SK-N-SH (cell line): ENCODE measurements around the gene MBNL2. TPM values are rescaled to one million over a fixed set of nuclear protein-coding genes. Genes with fewer than 3 reads are reported as not detected.

ENCODE experiments used
- CTCF ChIA-PET: fragments of 300-600, 350-600 bp; formaldehyde crosslinking; extraction: SDS; loops from one replicate; lab custom pipeline; 2021; lab: Yijun Ruan, JAX
- POLR2A ChIA-PET: fragments of 350-600 bp; sonication (Branson Sonifier 250); formaldehyde crosslinking; extraction: SDS; loops from one replicate; lab custom pipeline; 2020; ENCODE audit warnings: antibody characterized with exemption, inconsistent platforms; lab: Yijun Ruan, JAX
- DNase-seq: peaks from one replicate; pipeline ENCODE4 v3.0.0; 2012
- H2AFZ ChIP-seq: fragments of 200-600 bp; sonication (generic); 2 replicates; pipeline ENCODE4 v1.8.1; 2016; ENCODE audit warnings: antibody characterized with exemption, mild to moderate bottlenecking, low read depth
- H3F3A ChIP-seq: fragments of 200-600 bp; sonication (generic); replicated peaks from 2 replicates; pipeline ENCODE3; 2016; ENCODE audit warnings: antibody characterized with exemption, mild to moderate bottlenecking; ENCODE audit not compliant: insufficient read depth
- H3K27ac ChIP-seq, 2 experiments: fragments of 200-500 bp in 1 of 2; fragments of 200-600 bp in 1 of 2; sonication (Bioruptor generic) in 1 of 2; sonication (generic), shearing (Covaris generic) in 1 of 2; 2 replicates each; pipeline versions ENCODE4 v1.5.1 to v1.6.1; 2014 to 2016; ENCODE audit warnings: low read depth in 2 of 2, inconsistent platforms in 1 of 2, low read length in 1 of 2, mild to moderate bottlenecking in 1 of 2, mixed read lengths in 1 of 2
- H3K27me3 ChIP-seq: fragments of 200-600 bp; sonication (generic), shearing (Covaris generic); 2 replicates; pipeline ENCODE4 v1.6.1; 2016; ENCODE audit warnings: mixed run types; ENCODE audit not compliant: insufficient read depth
- H3K36me3 ChIP-seq, 2 experiments: fragments of 200-500 bp in 1 of 2; fragments of 200-600 bp in 1 of 2; sonication (Bioruptor generic) in 1 of 2; sonication (generic) in 1 of 2; replicated peaks in 1 of 2; 2 replicates each; pipeline versions ENCODE3 to v1.5.1; 2014 to 2016; ENCODE audit warnings: low read length in 1 of 2, mild to moderate bottlenecking in 1 of 2; ENCODE audit not compliant: insufficient read depth in 2 of 2, control insufficient read depth in 1 of 2
- H3K4me1 ChIP-seq, 2 experiments: fragments of 200-500 bp in 1 of 2; fragments of 200-600 bp in 1 of 2; sonication (Bioruptor generic) in 1 of 2; sonication (generic), shearing (Covaris generic) in 1 of 2; 2 replicates each; pipeline versions ENCODE4 v1.5.1 to v1.6.1; 2014 to 2016; ENCODE audit warnings: low read depth in 1 of 2, low read length in 1 of 2, mixed run types in 1 of 2; ENCODE audit not compliant: insufficient read depth in 2 of 2, control insufficient read depth in 1 of 2
- H3K4me2 ChIP-seq: fragments of 200-600 bp; sonication (generic), shearing (Covaris generic); 2 replicates; pipeline ENCODE4 v1.6.1; 2017; ENCODE audit warnings: mixed run types
- H3K4me3 ChIP-seq, 2 experiments: fragments of 200-500 bp in 1 of 2; fragments of 200-600 bp in 1 of 2; sonication (Bioruptor generic) in 1 of 2; sonication (generic), shearing (Covaris generic) in 1 of 2; 2 replicates each; pipeline versions ENCODE4 v1.5.1 to v1.8.1; 2014 to 2016; ENCODE audit warnings: low read depth in 2 of 2, inconsistent platforms in 1 of 2, low read length in 1 of 2, mild to moderate bottlenecking in 1 of 2, mixed read lengths in 1 of 2, moderate library complexity in 1 of 2
- H3K79me2 ChIP-seq: fragments of 200-600 bp; sonication (generic); 2 replicates; pipeline ENCODE4 v1.8.1; 2017; ENCODE audit warnings: mild to moderate bottlenecking; ENCODE audit not compliant: insufficient read depth
- H3K9ac ChIP-seq: fragments of 200-600 bp; sonication (generic); 2 replicates; pipeline ENCODE4 v1.6.1; 2017; ENCODE audit warnings: mixed run types
- H3K9me2 ChIP-seq: fragments of 200-600 bp; sonication (generic); 2 replicates; pipeline ENCODE4 v1.6.1; 2017; ENCODE audit warnings: mixed run types
- H3K9me3 ChIP-seq: fragments of 200-600 bp; sonication (generic); 2 replicates; pipeline ENCODE4 v1.6.1; 2017; ENCODE audit warnings: mixed run types, mild to moderate bottlenecking, moderate library complexity
- H4K20me1 ChIP-seq: fragments of 200-600 bp; sonication (generic); 2 replicates; pipeline ENCODE4 v1.6.1; 2017; ENCODE audit warnings: mild to moderate bottlenecking, mixed run types; ENCODE audit not compliant: insufficient read depth
- CHD2 ChIP-seq: fragments of 150-350 bp; IDR thresholded peaks from 2 replicates; pipeline ENCODE4 v1.6.1; 2018; ENCODE audit warnings: low read length; ENCODE audit not compliant: partially characterized antibody
- ELF1 ChIP-seq: IDR thresholded peaks from 2 replicates; pipeline ENCODE4 v1.4.0; 2012
- FOXJ3 ChIP-seq: sonication (generic); formaldehyde crosslinking; IDR thresholded peaks from 2 replicates; pipeline ENCODE4 v1.5.1; 2020; ENCODE audit warnings: mild to moderate bottlenecking, missing genetic modification reagents
- JUND ChIP-seq: IDR thresholded peaks from 2 replicates; pipeline ENCODE4 v1.4.0; 2012
- MEF2A ChIP-seq: IDR thresholded peaks from 2 replicates; pipeline ENCODE4 v1.4.0; 2012; ENCODE audit warnings: low read depth, borderline replicate concordance
- NFIC ChIP-seq: IDR thresholded peaks from 2 replicates; pipeline ENCODE4 v1.4.0; 2012; ENCODE audit warnings: borderline replicate concordance
- NRF1 ChIP-seq: IDR thresholded peaks from 2 replicates; pipeline ENCODE4 v1.6.1; 2012; ENCODE audit warnings: low read depth, mild to moderate bottlenecking, low read length
- POLR2AphosphoS5 ChIP-seq: IDR thresholded peaks from 2 replicates; pipeline ENCODE4 v1.6.1; 2012; ENCODE audit warnings: low read depth, low read length
- RAD21 ChIP-seq: IDR thresholded peaks from 2 replicates; pipeline ENCODE4 v1.6.1; 2012; ENCODE audit warnings: mild to moderate bottlenecking, low read length
- RCOR1 ChIP-seq: fragments of 150-350 bp; IDR thresholded peaks from 2 replicates; pipeline ENCODE4 v1.6.1; 2017; ENCODE audit warnings: antibody characterized with exemption, low read length
- SMC3 ChIP-seq: IDR thresholded peaks from 2 replicates; pipeline ENCODE4 v1.6.1; 2012; ENCODE audit warnings: low read depth, low read length, improper control_type of control experiment
- WGBS: methylation state at CpG from one replicate; pipeline ENCODE4 v1.1.6; 2017; ENCODE audit warnings: low lambda C conversion rate; 5-methylcytosine and 5-hydroxymethylcytosine counted together
- polyA plus RNA-seq, 3 experiments: library from polyadenylated mRNA; depleted of rRNA; stranded (reverse); fragments of >200 nt; gene quantifications; 2 replicates each; pipeline ENCODE4 v1.2.3, GENCODE V29; 2012
- TF ChIP-seq, protein P1 (sequence below): fragments of 200-600 bp; sonication (generic); IDR thresholded peaks from 2 replicates; pipeline ENCODE4 v1.6.1; 2017; ENCODE audit warnings: antibody characterized with exemption, mild to moderate bottlenecking, moderate library complexity
- TF ChIP-seq, protein P2 (sequence below): IDR thresholded peaks from 2 replicates; pipeline ENCODE4 v1.4.0; 2012; ENCODE audit warnings: low read depth, borderline replicate concordance
- TF ChIP-seq, protein P3 (sequence below): fragments of 150-350 bp; IDR thresholded peaks from 2 replicates; pipeline ENCODE4 v1.6.1; 2016; ENCODE audit warnings: mild to moderate bottlenecking, low read depth, low read length

MBNL2 gene
- polyA plus RNA-seq, 1 of the 3 experiments (the other 2 are of a cell fraction), result 24.5 TPM

DNA sequence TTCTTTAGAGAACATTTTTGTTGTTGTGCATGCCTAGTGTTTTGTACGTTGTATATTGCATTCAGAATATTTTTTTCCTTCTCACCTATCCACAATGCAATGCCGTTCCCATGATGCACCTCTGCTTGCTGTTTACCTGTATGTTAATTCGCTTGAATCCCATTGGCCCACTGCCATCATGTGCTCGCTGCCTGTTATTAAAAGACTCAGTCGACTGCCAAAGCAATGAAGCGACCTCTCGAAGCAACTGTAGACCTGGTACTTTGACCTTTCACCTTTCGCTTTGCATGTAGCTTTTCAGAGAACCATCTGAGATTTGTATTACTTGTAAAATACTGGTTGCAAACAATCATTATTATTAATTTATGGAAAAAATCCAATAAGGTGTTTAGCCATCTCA is 134.5 kb downstream of the MBNL2 start:
- peaks cover 75% of the 10 kb centered on the region for H3K79me2 ChIP-seq
- WGBS, result 92% methylated on average over 8 of the region's 8 CpGs
- no peaks in the 10 kb centered on the region for H4K20me1 ChIP-seq
- peaks cover 62% of the 10 kb centered on the region for H3F3A ChIP-seq
- H3K27me3 ChIP-seq, result no peaks in the 10 kb centered on the region
- POLR2A ChIA-PET, result no interaction called here
- no peak for TF ChIP-seq NRF1
- no peak for TF ChIP-seq ELF1
- TF ChIP-seq CHD2, result no peak
- TF ChIP-seq JUND, result no peak
- 0 out of 2 replicates have a peak, but pooled peaks have one; percentile 31 for TF ChIP-seq POLR2AphosphoS5
- no peak for TF ChIP-seq NFIC
- TF ChIP-seq MEF2A, result no peak
- TF ChIP-seq, all 33 proteins: peak for 1
- CTCF ChIA-PET, result interaction anchor here (3.6 to 18.2 kb wide), 3 partner anchors 12 to 338 kb away, joined by 16 to 222 read pairs (median 16); no protein-coding TSS in a partner anchor
- no peaks in the 10 kb centered on the region for H3K9me2 ChIP-seq
- peaks cover 74 to 89% of the 10 kb centered on the region in 2 experiments for H3K36me3 ChIP-seq
- H3K9me3 ChIP-seq, result no peaks in the 10 kb centered on the region
- no peak overlapping the region for H3K4me3 ChIP-seq
- no peak for DNase-seq
- H3K9ac ChIP-seq, result no peak overlapping the region
- 0 out of 4 replicates have a peak, but pooled peaks cover 0 to 9% of the 10 kb centered on the region in 2 experiments for H3K4me1 ChIP-seq
- H2AFZ ChIP-seq, result no peak overlapping the region
- H3K4me2 ChIP-seq, result no peak overlapping the region
- no peak overlapping the region for H3K27ac ChIP-seq

DNA sequence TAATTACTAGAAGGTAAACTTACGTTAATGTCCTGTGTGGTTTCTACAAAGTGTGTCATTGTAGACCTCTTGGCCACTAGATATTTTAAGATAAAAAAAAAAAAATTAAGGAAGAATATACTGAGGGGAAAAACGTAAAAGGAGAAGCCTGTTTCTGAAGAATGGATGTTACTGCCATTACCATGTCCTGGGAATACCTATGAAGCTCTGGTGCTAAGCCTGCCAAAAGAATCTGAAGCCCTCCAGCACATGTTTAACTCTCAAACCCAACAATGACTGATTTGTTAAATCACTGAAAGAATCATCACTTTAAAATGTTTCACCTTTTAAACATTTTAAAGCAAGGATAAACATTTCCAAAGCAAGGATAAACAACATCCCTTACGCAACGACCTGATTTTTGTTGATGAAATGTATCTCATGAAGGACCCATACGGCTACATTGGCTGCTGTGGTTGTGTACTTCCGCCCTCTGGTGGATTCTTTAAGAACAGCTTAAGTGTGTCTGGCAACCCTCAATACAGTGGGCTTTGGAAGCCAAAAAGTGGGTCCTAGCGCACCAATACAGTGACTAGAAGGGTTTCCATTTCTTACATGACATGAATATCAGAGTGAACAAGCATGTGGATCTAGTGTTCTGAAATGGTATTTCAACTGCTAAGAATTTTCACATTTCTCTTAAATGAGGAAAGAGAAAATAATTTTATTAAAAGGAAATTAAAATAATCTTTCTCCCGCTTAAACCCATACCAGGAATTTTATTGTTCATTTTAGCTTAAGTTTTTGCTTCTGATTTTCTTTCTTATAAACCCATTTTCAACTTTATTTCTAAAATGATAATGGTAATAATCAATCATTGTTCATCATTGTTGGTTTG is 137.3 kb downstream of the MBNL2 start:
- H3K27me3 ChIP-seq, result no peaks in the 10 kb centered on the region
- peak; percentile 66 for DNase-seq
- no peaks in the 10 kb centered on the region for H4K20me1 ChIP-seq
- TF ChIP-seq NRF1 (no peak), RAD21 (peak; percentile 89), CHD2 (no peak), RCOR1 (no peak), FOXJ3 (CRISPR knock-in tag) (no peak), SMC3 (peak; percentile 82)
- TF ChIP-seq, protein P1, sequence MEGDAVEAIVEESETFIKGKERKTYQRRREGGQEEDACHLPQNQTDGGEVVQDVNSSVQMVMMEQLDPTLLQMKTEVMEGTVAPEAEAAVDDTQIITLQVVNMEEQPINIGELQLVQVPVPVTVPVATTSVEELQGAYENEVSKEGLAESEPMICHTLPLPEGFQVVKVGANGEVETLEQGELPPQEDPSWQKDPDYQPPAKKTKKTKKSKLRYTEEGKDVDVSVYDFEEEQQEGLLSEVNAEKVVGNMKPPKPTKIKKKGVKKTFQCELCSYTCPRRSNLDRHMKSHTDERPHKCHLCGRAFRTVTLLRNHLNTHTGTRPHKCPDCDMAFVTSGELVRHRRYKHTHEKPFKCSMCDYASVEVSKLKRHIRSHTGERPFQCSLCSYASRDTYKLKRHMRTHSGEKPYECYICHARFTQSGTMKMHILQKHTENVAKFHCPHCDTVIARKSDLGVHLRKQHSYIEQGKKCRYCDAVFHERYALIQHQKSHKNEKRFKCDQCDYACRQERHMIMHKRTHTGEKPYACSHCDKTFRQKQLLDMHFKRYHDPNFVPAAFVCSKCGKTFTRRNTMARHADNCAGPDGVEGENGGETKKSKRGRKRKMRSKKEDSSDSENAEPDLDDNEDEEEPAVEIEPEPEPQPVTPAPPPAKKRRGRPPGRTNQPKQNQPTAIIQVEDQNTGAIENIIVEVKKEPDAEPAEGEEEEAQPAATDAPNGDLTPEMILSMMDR, result peak; percentile 92
- TF ChIP-seq, protein P2, sequence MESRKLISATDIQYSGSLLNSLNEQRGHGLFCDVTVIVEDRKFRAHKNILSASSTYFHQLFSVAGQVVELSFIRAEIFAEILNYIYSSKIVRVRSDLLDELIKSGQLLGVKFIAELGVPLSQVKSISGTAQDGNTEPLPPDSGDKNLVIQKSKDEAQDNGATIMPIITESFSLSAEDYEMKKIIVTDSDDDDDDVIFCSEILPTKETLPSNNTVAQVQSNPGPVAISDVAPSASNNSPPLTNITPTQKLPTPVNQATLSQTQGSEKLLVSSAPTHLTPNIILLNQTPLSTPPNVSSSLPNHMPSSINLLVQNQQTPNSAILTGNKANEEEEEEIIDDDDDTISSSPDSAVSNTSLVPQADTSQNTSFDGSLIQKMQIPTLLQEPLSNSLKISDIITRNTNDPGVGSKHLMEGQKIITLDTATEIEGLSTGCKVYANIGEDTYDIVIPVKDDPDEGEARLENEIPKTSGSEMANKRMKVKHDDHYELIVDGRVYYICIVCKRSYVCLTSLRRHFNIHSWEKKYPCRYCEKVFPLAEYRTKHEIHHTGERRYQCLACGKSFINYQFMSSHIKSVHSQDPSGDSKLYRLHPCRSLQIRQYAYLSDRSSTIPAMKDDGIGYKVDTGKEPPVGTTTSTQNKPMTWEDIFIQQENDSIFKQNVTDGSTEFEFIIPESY, result no peak
- TF ChIP-seq, protein P3, sequence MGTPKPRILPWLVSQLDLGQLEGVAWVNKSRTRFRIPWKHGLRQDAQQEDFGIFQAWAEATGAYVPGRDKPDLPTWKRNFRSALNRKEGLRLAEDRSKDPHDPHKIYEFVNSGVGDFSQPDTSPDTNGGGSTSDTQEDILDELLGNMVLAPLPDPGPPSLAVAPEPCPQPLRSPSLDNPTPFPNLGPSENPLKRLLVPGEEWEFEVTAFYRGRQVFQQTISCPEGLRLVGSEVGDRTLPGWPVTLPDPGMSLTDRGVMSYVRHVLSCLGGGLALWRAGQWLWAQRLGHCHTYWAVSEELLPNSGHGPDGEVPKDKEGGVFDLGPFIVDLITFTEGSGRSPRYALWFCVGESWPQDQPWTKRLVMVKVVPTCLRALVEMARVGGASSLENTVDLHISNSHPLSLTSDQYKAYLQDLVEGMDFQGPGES, result no peak
- TF ChIP-seq, all 33 proteins: peak for 3
- peaks cover 70 to 98% of the 10 kb centered on the region in 2 experiments for H3K36me3 ChIP-seq
- POLR2A ChIA-PET, result interaction anchor here (0.6 kb wide), 2 partner anchors 138 to 745 kb away, joined by 3 to 8 read pairs; no protein-coding TSS in a partner anchor
- no peak overlapping the region for H3K9ac ChIP-seq
- H3K9me2 ChIP-seq, result no peaks in the 10 kb centered on the region
- no peak overlapping the region for H3K4me2 ChIP-seq
- no peak overlapping the region for H2AFZ ChIP-seq
- no peak overlapping the region for H3K4me3 ChIP-seq
- H3F3A ChIP-seq, result peaks cover 43% of the 10 kb centered on the region
- 51% methylated on average over 8 of the region's 8 CpGs for WGBS
- CTCF ChIA-PET, result interaction anchor here (0.6 to 18.2 kb wide), 41 partner anchors 8 to 1326 kb away, joined by 3 to 222 read pairs (median 3); partner anchors contain the start of genes MBNL2 and RAP2A
- peak overlapping the region in 1 of 2 experiments; percentile 31; a peak in 2 of 4 replicates for H3K27ac ChIP-seq
- H3K4me1 ChIP-seq, result peaks cover 0 to 4% of the 10 kb centered on the region in 2 experiments; a peak in 1 of 4 replicates
- H3K9me3 ChIP-seq, result no peaks in the 10 kb centered on the region
- H3K79me2 ChIP-seq, result peaks cover 82% of the 10 kb centered on the region; the same call in 1 of the 2 replicates
